Activated CD8-positive, alpha-beta memory T cell treated with anti-CD3 and anti-CD28 coated beads for 48 hours (primary cell): ENCODE results near the gene PHF14.

Source experiments
- DNase-seq, 3 experiments: peaks; one replicate each; pipeline ENCODE4 v3.0.0-alpha.2; 2020; ENCODE audit warnings: low read depth in 2 of 3, low spot score in 2 of 3

The PHF14 gene

GRCh38 chr7:11196143-11196542 lies 222.5 kb downstream of the PHF14 start:
- DNase-seq, result no peak

DNA sequence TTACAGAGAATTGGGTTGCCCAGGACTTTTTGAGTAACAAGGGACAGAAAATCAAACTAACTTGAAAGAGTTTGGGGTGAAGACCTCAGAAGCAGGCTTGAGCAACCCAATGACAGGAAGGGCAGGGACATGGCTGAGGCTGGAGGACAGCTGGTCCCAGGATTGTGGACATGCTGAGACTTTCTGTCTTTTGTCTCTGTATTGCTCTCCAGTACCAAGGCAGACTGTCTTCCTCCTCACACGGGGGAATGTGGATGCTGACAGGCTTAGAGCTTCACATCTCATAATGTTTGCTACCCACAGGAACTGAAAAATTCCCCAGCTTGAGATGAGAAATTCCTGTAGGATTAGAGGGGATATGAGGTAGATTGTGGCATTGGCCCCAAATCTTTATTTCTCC lies 229.6 kb downstream of the PHF14 start:
- DNase-seq, result no peak

- no peak for DNase-seq
Measured at GRCh38 chr7:11203683-11204082, 230.0 kb downstream of the PHF14 start.

DNA sequence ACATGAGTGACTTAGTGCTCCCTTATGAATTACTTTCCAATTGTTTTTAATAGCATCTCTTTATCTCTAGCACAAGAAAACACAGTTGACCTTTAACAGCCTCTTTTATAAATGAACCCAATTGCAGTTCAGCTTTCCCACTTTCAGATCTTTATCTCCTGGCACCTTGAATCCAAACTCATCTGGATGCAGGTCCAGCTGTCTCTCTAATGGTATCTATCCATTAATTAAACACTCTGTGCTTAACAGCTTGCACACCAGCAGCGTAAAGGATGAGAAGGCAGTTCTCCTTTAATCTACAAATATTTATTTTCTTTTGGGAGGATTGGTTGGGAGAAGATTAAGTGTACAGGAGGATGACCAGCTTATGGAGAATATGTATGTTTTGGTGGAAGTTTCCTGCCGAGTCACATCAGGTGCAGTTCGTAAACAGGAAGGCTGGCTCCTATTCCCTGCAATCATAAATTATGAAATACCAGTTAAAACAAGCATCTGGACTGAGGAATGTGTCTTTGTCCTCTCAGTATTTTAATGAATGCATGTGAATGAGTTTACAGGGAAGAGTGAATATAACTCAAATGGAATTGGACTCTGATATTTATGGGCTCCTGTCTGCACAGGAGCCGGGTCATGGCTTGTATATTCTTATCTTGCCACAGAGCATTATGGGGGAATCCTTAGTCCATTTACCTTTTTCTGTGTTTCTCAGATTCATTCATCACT lies 232.7 kb downstream of the PHF14 start:
- no peak for DNase-seq

DNA sequence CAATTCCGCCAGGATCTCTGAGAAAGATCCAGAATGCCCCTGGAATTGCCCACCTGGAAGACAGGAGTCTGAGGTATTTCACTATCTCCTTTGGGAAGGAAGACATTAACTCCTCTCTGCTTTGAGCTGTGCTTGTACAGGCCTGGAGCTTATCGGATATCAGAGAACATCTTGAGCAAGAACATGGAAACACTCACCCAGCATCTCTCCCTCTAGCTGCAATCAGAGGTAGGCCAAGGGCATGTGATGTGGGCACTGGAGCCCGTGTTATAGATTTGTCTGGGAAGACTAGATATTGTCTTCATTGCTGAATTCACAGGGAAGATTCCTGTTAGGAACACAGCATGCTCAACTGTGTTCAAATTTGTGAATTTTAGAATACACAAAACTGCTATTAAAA lies 233.9 kb downstream of the PHF14 start:
- no peak for DNase-seq

DNA sequence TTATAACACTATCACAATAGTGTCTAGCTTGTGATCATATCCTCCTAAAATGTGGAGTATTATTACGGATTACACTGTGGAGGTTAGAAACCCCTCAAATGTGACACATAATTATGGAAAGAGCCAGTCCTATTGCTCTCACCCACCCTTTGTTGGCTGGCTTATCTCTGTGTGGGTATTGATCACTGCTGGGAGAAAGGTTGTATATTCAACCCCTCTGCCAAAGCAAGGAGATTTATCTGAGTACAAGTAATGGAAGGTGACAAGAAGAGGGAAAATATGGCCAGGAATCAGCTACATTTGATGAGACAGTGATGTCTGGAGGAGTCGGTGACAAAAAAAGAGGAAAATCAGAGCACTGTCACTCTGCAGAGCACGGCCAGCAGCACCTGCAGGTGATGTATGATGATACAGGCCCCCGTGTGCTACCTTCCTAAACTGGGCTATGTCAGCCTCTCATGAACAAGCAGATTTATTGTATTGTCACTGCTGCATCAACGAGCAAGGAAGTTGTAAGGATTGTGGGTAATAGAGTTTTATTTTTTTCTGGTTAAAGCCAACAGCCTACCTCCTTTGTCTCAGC lies 235.3 kb downstream of the PHF14 start:
- no peak for DNase-seq

- DNase-seq, result no peak
Measured at GRCh38 chr7:11210374-11210773, 236.7 kb downstream of the PHF14 start.

GRCh38 chr7:11212080-11212711 lies 238.5 kb downstream of the PHF14 start:
- DNase-seq, result no peak

- DNase-seq, result no peak
Measured at GRCh38 chr7:11212816-11213215, 239.1 kb downstream of the PHF14 start.

DNA sequence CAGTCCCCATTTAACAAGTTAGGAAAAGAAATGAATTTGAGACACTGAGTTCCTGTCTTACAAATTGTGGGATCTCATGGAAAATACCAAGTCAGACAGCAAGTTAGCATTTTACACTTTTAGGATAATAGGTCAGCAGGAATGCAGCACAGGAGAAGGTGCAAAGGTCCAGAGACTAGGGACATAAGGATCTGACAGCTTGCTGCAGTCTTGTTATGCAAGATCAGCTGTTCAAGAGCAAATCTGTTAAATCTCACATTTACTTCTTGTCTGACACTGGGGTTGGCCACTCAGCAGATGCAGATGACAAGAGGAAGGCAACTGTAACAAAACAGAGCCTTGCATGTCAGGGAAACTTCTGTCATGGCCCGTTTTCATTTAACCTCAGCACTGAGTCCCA lies 239.6 kb downstream of the PHF14 start:
- DNase-seq, result no peak

- no peak for DNase-seq
Measured at GRCh38 chr7:11216276-11216675, 242.6 kb downstream of the PHF14 start.

GRCh38 chr7:11217848-11218565 lies 244.3 kb downstream of the PHF14 start:
- no peak for DNase-seq
